Neural progenitor cell (in vitro differentiated cells): ENCODE data around the gene SPDYC.

Source experiments
- CTCF ChIP-seq: fragments of 200-600 bp; sonication (generic); IDR thresholded peaks from 2 replicates; pipeline ENCODE4 v1.5.1; 2017; ENCODE audit warnings: antibody characterized with exemption, mild to moderate bottlenecking
- EZH2phosphoT487 ChIP-seq: fragments of 200-600 bp; sonication (generic); IDR thresholded peaks from 2 replicates; pipeline ENCODE4 v1.6.1; 2017; ENCODE audit warnings: antibody characterized with exemption

- no peak for TF ChIP-seq CTCF
- TF ChIP-seq EZH2phosphoT487 = no peak
These were observed 39.0 kb downstream of the SPDYC start for GRCh38 chr11:65208785-65209710.
